NCI-H748 (cell line): ENCODE results near the gene AKAIN1.

Experiments
- DNase-seq: peaks from one replicate; lab custom pipeline; 2025; ENCODE audit not compliant: unreplicated experiment; lab: John Stamatoyannopoulos, UW

AKAIN1 gene

GRCh38 chr18:5097116-5097703 lies 99.8 kb downstream of the AKAIN1 start:
- DNase-seq, result no peak

DNA sequence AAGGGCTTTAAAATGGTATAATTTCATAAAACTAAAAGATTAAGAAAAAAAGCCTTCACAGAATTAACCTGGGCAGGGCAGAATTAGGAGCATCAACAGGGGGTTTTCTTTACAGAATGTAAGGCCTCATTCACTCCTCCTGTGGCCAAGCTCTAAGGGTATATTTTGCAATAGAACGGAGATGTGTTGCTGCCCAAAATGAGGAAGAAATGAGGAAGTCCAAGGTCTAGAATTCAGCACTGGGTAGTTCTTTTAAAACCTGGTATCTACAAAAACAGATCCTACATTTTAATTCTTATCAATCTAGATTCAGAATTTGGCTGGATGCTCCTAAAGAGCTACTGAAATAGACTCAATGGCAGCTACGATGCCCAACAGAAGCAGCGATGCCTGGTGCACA lies 101.8 kb downstream of the AKAIN1 start:
- DNase-seq, result no peak

DNA sequence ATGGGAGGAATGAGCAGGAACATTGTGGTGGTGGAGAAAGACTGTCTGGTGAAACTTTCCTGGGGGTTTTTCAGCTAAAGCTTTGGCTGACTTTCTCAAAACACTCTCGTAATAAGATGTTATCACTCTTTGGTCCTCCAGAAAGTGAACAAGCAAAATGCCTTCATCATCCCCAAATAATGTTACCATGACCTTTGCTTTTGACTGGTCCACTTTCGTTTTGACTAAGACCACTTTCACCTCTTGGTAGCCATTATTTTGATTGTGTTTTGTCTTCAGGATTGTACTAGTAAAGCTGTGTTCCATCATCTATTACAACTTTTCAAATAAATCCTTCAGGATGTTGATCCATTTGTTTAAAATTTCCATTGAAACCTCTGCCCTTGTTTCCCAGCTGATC lies 103.2 kb downstream of the AKAIN1 start:
- no peak for DNase-seq
